ENCODE results near the gene TTLL1.
"Not testable (repeated sequence)": the region's sequence is repeated elsewhere in the genome, so short reads cannot be mapped to it uniquely, and the experiment has no call there.

The TTLL1 gene

DNA sequence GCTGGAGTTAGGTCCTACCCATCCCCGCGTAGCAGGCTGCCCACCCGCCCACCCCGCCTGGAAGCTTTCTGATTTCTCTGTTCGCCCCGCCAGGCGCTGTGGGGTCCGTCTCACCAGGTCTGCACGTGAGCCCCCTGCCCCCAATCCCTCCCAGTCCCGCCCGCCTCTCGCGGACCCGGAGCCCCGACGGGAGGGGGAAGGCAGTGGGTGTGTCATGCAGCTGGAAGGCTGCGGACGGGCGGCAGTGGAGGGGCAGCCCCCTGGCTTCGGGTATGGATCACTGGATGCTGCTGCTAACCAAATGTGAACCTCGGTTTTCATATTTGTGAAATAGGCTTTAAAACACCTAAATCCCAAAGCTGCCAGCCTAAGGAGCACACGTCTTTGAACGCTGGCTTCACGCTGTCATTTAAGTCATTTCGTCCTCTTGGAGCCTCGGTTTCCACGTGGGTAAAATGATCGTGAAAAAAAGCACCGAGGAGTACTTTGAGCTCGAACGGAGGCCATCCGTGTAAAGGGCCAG lies 20.8 kb upstream of the TTLL1 start:
- no peak for DNase-seq

DNA sequence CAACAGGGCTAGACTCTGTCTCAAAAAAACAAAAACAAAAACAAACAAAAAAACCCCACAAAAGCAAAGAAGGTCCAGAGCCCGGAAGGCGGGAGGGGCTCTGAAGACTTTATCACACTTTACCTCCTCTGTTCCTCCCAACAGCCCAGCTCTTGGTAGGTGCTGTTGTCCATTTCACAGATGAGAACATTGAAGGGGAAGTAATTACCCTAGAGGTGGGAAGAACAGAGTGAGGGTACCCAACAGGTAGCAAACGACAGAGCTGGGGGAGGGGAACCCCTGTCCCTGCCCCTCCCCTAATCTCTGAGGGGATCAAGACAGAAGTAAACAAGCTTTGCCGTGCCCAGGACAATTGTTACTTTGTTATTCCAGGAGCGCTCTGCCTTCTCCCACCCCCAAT lies 20.3 kb upstream of the TTLL1 start:
- no peak for DNase-seq

DNA sequence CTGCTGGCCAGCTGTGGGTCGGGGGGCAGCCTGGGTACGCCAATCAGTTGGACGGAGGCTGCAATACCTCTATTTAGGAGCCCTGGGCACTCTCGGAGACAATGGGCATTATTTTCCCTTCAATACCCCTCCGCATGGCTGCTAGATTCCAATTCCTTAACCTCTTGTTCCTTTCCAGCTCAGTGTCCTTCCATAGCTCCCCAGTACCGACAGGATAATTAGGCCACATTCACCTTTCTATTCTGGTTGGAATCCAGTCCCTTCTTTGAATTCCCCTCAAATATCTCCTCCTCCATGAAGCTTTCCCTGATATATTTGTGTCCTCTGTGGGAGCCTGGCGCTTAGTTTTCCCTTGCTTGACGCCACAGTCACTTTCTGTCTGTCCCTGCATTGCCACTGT lies 17.1 kb upstream of the TTLL1 start:
- DNase-seq = no peak

DNA sequence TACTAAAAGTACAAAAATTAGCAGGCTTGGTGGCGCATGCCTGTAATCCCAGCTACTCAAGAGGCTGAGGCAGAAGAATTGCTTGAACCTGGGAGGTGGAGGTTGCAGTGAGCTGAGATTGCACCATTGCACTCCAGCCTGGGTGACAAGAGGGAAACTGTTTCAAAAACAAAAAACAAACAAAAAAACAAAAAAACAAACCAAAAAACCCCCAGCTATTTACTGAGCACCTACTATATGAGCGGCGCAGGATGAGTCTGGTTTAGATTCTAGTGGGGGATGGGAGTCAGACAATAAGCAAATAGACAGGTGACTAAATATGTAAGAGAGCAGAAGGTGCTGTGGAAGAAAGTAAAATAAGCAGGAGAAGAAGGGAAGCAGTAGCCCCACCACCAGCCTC lies 15.8 kb upstream of the TTLL1 start:
- not testable (repeated sequence) for DNase-seq

- not testable (repeated sequence) for DNase-seq
Measured at GRCh38 chr22:43104056-43104625, 14.9 kb upstream of the TTLL1 start.

- DNase-seq = no peak
Measured at GRCh38 chr22:43101306-43101705, 12.1 kb upstream of the TTLL1 start.

GRCh38 chr22:43100225-43100624 lies 11.0 kb upstream of the TTLL1 start:
- DNase-seq = no peak

DNA sequence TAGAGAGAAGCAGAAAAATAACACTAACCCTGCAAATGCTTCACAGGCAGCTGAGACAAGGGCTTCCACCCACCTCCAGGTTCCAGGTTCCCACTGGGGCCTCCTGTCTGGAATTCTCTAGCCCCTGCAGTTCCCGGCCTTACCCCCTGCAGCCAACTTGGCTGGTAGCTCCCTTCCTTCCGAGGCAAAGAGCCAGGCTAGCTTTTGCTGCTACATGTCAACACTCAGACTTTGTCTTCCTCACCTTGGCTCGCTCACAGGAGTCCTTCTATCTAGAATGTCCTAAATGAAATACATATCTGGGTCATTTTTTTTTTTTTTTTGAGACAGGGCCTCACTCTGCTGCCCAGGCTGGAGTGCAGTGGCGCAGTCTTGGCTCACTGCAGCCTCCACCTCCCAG lies 9.9 kb upstream of the TTLL1 start:
- DNase-seq = no peak

DNA sequence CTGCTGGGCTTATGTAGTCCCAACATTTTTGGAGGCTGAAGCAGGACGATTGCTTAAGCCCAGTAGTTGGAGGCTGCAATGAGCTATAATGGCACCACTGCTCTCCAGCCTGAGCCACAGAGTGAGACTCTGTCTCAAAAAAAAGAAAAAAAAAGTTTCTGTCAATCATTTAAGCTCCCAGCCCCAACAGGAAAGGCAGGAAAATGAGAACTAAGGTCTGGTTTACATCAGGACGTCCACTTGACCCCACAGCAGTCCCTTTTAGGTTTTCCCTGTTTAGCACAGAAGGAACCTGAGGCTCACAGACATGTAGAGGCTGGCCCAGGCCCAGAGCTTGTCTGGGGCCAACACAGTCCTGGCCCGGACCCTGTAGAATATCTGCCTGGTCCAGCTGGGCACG lies 9.2 kb upstream of the TTLL1 start:
- no peak for DNase-seq

- no peak for DNase-seq
Measured at GRCh38 chr22:43096420-43096819, 7.2 kb upstream of the TTLL1 start.

DNA sequence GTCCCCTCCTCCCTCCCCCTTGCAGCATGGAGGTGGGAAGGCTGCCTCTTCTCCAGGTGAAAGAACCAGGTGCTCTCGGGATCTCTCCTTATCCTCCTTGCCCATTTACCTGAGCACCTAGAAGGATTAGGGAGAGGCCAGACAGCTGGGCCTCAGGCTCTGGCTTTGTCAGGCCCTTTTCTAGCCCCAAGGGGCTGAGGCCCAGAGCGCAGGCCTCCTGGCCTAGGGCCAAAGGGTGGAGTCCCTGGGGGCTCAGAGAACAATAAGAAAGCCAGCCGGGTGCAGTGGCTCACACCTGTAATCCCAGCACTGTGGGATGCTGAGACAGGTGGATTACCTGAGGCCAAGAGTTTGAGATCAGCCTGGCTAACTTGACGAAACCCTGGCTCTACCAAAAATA lies 5.4 kb upstream of the TTLL1 start:
- DNase-seq = no peak

- no peak for DNase-seq
Measured at GRCh38 chr22:43094085-43094484, 4.9 kb upstream of the TTLL1 start.

DNA sequence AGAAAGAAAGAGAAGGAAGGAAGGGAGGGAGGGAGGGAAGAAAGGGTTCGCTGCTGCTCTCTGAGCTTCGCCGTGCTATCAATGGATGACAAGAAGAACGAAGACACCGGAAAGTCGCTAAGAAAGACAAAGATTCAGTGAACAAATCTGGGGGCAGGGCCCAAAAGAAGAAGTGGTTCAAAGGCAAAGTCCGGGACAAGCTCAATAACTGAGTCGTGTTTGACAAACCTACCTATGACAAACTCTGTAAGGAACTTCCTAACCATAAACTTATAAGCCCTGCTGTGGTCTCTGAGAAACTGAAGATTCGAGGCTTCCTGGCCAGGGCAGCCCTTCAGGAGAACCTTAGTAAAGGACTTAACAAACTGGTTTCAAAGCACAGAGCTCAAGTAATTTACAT lies 2.9 kb upstream of the TTLL1 start:
- no peak for DNase-seq

DNA sequence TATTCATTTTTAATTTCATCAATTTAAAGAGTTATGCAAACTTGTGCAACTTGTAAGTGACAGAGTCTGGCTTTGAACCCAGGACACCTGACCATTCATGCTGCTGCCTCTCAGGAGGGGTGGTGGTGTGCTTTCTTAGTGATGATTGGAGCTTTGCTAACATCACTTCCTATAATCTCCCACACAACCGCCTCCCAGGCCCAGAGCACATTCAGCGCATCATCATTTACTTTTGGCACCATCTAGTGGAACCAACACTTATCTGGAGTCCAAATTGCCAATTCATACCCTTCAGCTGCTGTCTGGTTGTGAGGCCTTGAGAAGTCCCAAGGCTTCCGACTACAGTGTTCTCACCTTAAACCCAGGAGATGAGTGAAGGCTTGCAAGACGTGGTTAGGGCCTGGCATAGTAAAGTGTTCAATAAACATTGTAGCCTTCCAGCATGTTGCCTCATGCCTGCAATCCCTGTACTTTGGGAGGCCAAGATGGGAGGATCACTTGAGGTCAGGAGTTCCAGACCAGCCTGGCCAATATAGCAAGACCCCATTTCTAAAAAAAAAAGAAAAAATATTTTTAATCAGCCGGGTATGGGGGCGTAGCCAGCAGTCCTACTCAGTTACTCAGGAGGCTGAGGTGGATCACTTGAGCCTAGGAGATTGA lies 1.1 kb upstream of the TTLL1 start:
- DNase-seq = peak; percentile 35 to 58

DNA sequence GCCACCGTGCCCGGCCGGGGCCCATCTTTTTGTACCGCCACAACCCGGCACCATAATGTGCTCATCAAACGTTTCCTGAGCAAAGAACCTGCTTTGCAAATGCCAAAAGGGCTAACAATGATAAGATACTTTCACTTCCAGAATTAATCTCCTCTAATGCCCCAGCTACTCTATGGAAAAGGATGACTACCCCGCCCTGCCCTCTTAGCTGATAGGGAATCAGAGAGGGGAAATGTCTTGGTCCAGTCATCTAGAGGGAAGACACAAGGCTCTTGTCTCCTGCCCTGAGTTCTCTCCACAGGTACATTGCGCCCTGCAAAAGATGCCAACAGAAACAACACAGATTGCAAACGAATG lies 586 bp downstream of the TTLL1 start:
- DNase-seq = no peak

- DNase-seq = no peak
Measured at GRCh38 chr22:43085658-43086606, 3.3 kb downstream of the TTLL1 start.

- no peak for DNase-seq
Measured at GRCh38 chr22:43081968-43082367, 7.2 kb downstream of the TTLL1 start.

- no peak for DNase-seq
Measured at GRCh38 chr22:43080616-43081015, 8.6 kb downstream of the TTLL1 start.

GRCh38 chr22:43079742-43080141 lies 9.4 kb downstream of the TTLL1 start:
- DNase-seq = no peak

- DNase-seq = no peak
Measured at GRCh38 chr22:43078522-43078921, 10.7 kb downstream of the TTLL1 start.

DNA sequence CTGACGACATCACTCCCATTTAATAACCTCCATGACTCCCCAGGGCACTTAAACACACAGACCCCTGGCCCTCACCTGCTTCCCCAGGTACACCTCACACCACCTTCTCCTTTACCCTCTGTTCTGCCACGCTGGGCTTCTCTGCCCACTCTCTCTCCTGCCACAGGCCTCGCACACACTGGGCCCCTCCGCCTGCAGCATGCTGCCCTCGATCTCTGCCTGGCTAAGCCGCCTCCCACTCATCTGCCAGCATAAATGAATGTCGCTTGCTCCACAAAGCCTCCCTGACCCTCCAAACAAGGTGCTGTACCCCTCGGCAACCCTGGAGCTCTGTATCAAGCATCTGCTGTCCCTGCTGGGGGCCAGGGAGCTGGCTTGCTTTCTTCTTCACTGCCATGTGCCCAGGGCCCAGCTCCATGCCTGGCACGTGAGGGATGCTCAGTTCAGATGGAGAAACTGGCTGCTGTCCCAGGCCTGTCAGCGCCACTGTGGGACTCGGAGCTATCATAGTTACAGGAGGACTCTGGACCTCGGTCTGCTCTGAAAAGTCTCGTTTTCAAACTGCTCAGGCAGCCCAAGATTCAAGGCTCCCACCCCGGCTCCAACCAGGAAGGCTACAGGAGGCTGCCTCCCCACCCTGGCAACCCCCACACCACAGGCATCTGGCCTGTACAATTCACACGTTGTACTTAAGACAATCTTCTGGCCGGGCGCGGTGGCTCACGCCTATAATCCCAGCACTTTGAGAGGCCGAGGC lies 11.9 kb downstream of the TTLL1 start:
- no peak for DNase-seq

- DNase-seq = no peak
Measured at GRCh38 chr22:43066844-43067385, 22.3 kb downstream of the TTLL1 start.

DNA sequence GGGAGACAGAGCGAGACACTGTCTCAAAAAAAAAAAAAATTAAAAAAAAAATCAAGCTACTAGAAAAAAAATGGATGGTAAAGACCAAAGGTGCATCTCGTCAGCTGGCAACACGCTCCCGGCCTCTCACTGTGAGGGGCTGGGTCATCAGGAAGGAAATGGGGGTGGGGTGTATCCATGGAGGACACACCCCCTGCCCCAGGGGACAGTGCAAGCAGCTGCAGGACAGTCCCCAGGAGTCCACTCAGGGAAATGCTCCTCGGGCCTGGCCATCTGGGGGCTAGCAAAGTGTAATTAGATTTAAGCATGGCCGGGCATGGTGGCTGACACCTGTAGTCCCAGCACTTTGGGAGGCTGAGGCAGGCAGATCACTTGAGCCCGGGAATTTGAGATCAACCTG lies 23.1 kb downstream of the TTLL1 start:
- no peak for DNase-seq

Data from NCI-H1930 (cell line).